ENCODE data around the gene MYH16. TPM values are rescaled to one million over a fixed set of nuclear protein-coding genes. Genes with fewer than 3 reads are reported as not detected.
A peak's percentile ranks its signal among the peaks of the same experiment; 100 is the strongest.

MYH16 gene
- total and polyA plus RNA-seq, 9 donors, result not detected

GRCh38 chr7:99310004-99310403, 37.4 kb downstream of the MYH16 start:
- H3K36me3 ChIP-seq, result no peaks in the 10 kb centered on the region
- no peaks in the 10 kb centered on the region for H3K4me1 ChIP-seq (ENCODE audit: insufficient read depth)
- no peak overlapping the region for H3K27ac ChIP-seq
- WGBS, 3 donors, result 94 to 99% (median 95%) methylated on average over 4 of the region's 4 CpGs
- no peak for DNase-seq
- no peak overlapping the region for H3K4me3 ChIP-seq
- no peaks in the 10 kb centered on the region for H3K27me3 ChIP-seq
- TF ChIP-seq CTCF (IDR thresholded peaks at IDR 0.05) (no peak), EP300 (IDR thresholded peaks at IDR 0.05) (no peak), POLR2A (IDR thresholded peaks at IDR 0.05) (no peak)
- no peaks in the 10 kb centered on the region for H3K9me3 ChIP-seq
- intact Hi-C loops (cut with DNase I), result loop anchor here in 3 of 4 donors (5.0 to 10.0 kb wide), 2 partner anchors 265 to 268 kb away; no protein-coding TSS in a partner anchor

- Histone ChIP-seq H3K27me3 (no peaks in the 10 kb centered on the region), H3K4me3 (no peak overlapping the region), H3K9me3 (no peaks in the 10 kb centered on the region), H3K27ac (no peak overlapping the region), H3K36me3 (no peaks in the 10 kb centered on the region), H3K4me1 (ENCODE audit: insufficient read depth) (no peaks in the 10 kb centered on the region)
- TF ChIP-seq POLR2A (IDR thresholded peaks at IDR 0.05) (no peak), CTCF (IDR thresholded peaks at IDR 0.05) (no peak)
- intact Hi-C loops (cut with DNase I), result loop anchor here (1.0 to 10.0 kb wide), 3 partner anchors 267 to 273 kb away; no protein-coding TSS in a partner anchor
- no peak for DNase-seq
- WGBS, 3 donors, result 75 to 81% (median 78%) methylated on average over 9 of the region's 9 CpGs
Observed at GRCh38 chr7:99311702-99312101, 39.1 kb downstream of the MYH16 start.

- peak; percentile 49 to 78 (median 76) for DNase-seq
- no peak for TF ChIP-seq POLR2A (IDR thresholded peaks at IDR 0.05)
- TF ChIP-seq CTCF (IDR thresholded peaks at IDR 0.05), result peak; percentile 67 to 74 (median 72)
- WGBS, 3 donors, result 31 to 36% (median 32%) methylated on average over 16 of the region's 16 CpGs
- H3K9me3 ChIP-seq, result no peaks in the 10 kb centered on the region
- no peaks in the 10 kb centered on the region for H3K27me3 ChIP-seq
- H3K4me3 ChIP-seq, result no peak overlapping the region
- H3K36me3 ChIP-seq, result no peaks in the 10 kb centered on the region
- H3K27ac ChIP-seq, result no peak overlapping the region
- no peaks in the 10 kb centered on the region for H3K4me1 ChIP-seq (ENCODE audit: insufficient read depth)
- intact Hi-C loops (cut with DNase I), result loop anchor here in 3 of 4 donors (5.0 to 10.0 kb wide), 2 partner anchors 268 to 270 kb away; no protein-coding TSS in a partner anchor
Observed at GRCh38 chr7:99312316-99313203, 39.9 kb downstream of the MYH16 start.

- WGBS, 3 donors, result 11 to 34% (median 19%) methylated on average over 1 of the region's 1 CpG
Observed at GRCh38 chr7:99313204-99313573, 40.5 kb downstream of the MYH16 start.

More at GRCh38 chr7:99313204-99313573, 40.5 kb downstream of the MYH16 start:
- H3K4me3 ChIP-seq, result no peak overlapping the region
- TF ChIP-seq CTCF (IDR thresholded peaks at IDR 0.05) (no peak), EP300 (IDR thresholded peaks at IDR 0.05) (no peak), POLR2A (IDR thresholded peaks at IDR 0.05) (no peak)
- no peaks in the 10 kb centered on the region for H3K36me3 ChIP-seq
- DNase-seq, result no peak
- no peaks in the 10 kb centered on the region for H3K9me3 ChIP-seq
- intact Hi-C loops (cut with DNase I), result loop anchor here in 3 of 4 donors (5.0 to 10.0 kb wide), 2 partner anchors 268 to 271 kb away; no protein-coding TSS in a partner anchor
- H3K4me1 ChIP-seq (ENCODE audit: insufficient read depth), result no peaks in the 10 kb centered on the region
- no peaks in the 10 kb centered on the region for H3K27me3 ChIP-seq
- no peak overlapping the region for H3K27ac ChIP-seq
